ENCODE results near the gene CD68. TPM values are rescaled to one million over a fixed set of nuclear protein-coding genes. Genes with fewer than 3 reads are reported as not detected.
A peak's percentile ranks its signal among the peaks of the same experiment; 100 is the strongest.

The CD68 gene
- total and polyA plus RNA-seq, 8 donors, result 1.8 to 60.0 (median 7.6) TPM

DNA sequence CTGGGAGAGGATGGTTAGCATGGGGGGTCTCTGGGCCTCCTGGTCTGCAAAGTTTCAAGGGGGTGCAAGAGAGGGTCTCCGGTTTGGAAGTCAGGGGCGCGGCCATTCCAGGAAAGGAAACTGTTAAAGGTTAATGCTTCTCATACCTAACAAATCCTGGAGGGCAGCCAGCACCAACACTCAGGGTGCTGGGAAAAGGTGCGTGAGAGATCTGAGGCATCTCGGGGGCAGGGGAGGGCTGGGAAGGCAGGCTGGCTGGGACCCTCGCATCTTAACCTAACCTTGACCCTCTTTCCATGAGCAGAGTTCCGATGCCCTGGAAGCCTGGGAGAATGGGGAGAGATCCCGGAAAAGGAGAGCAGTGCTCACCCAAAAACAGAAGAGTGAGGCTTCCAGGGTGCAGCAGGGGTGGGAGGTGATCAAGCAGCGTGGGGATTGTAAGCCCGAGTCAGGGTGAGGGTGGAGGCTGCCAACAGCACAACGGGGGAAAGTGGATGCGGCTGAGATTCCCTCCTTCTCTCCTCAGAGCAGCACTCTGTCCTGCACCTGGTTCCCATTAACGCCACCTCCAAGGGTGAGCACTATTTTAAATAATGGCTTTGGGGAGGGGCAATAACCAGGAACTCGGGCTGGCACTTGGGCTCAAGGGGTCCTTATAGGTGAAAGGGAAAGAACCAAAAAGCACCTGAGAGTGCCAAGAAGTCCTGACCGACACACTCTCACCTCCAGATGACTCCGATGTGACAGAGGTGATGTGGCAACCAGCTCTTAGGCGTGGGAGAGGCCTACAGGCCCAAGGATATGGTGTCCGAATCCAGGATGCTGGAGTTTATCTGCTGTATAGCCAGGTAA is 19.9 kb upstream of the CD68 start:
- ATAC-seq (no peak), FAIRE-seq (no peak), DNase-seq (peak in 5 of 6 donors; percentile 52 to 75 (median 62))
- 17 to 21% methylated on average over 18 of the region's 18 CpGs for WGBS, 2 donors
- Histone ChIP-seq H3K36me3 (no peaks in the 10 kb centered on the region), H3K27ac (peak overlapping the region; percentile 80 to 94 (median 90)), H3K4me3 (peak overlapping the region; percentile 10 to 97 (median 53)), H3K9me3 (no peaks in the 10 kb centered on the region), H3K27me3 (no peaks in the 10 kb centered on the region), H3K4me1 (peaks cover 25 to 43% (median 30%) of the 10 kb centered on the region in 3 donors)
- TF ChIP-seq, protein P1, sequence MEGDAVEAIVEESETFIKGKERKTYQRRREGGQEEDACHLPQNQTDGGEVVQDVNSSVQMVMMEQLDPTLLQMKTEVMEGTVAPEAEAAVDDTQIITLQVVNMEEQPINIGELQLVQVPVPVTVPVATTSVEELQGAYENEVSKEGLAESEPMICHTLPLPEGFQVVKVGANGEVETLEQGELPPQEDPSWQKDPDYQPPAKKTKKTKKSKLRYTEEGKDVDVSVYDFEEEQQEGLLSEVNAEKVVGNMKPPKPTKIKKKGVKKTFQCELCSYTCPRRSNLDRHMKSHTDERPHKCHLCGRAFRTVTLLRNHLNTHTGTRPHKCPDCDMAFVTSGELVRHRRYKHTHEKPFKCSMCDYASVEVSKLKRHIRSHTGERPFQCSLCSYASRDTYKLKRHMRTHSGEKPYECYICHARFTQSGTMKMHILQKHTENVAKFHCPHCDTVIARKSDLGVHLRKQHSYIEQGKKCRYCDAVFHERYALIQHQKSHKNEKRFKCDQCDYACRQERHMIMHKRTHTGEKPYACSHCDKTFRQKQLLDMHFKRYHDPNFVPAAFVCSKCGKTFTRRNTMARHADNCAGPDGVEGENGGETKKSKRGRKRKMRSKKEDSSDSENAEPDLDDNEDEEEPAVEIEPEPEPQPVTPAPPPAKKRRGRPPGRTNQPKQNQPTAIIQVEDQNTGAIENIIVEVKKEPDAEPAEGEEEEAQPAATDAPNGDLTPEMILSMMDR (IDR thresholded peaks at IDR 0.05), result no peak
- intact Hi-C loops (cut with DNase I), result loop anchor here in 2 of 3 donors (5.0 to 10.0 kb wide), 2 partner anchors 47 to 205 kb away; partner anchors contain the start of genes KCTD11 (in 1 of the 2) and TMEM95 (in 1 of the 2)

DNA sequence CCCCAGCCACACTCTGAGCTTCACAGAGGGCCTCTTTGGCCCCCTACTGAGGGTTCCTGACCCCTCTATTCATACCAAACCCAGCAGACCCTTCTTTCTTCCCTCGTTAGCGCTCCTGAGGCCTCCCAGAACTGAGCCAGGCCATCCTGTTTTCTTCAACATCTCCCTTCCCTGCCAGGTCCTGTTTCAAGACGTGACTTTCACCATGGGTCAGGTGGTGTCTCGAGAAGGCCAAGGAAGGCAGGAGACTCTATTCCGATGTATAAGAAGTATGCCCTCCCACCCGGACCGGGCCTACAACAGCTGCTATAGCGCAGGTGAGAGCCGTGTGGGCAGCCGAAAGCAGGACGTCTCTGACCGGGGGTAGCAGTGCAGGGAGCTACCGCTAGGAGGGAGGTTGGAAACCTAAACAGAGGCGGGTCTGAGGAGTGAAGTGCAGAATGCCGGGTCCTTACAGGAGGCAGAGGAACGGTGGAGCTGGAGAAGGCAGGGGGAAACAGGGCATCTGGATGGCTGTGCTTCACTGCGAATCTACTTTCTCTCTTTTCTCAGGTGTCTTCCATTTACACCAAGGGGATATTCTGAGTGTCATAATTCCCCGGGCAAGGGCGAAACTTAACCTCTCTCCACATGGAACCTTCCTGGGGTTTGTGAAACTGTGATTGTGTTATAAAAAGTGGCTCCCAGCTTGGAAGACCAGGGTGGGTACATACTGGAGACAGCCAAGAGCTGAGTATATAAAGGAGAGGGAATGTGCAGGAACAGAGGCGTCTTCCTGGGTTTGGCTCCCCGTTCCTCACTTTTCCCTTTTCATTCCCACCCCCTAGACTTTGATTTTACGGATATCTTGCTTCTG is 19.0 kb upstream of the CD68 start:
- DNase-seq (peak in 5 of 6 donors; percentile 73 to 86 (median 81)), FAIRE-seq (no peak), ATAC-seq (peak; percentile 54 to 66 (median 58))
- Histone ChIP-seq H3K27ac (peak overlapping the region; percentile 22 to 94 (median 86)), H3K36me3 (peaks cover 0 to 3% (median 2%) of the 10 kb centered on the region in 3 donors), H3K4me1 (peaks cover 25 to 43% (median 30%) of the 10 kb centered on the region in 3 donors), H3K27me3 (no peaks in the 10 kb centered on the region), H3K4me3 (peak overlapping the region in 2 of 4 donors; percentile 80 to 97), H3K9me3 (no peaks in the 10 kb centered on the region)
- TF ChIP-seq, protein P1 (IDR thresholded peaks at IDR 0.05), result peak; percentile 45 to 66 (median 52)
- intact Hi-C loops (cut with DNase I), result loop anchor here in 1 of 3 donors (5.0 kb wide), 1 partner anchor 48 kb away; no protein-coding TSS in a partner anchor
- WGBS, 2 donors, result 16 to 19% methylated on average over 22 of the region's 22 CpGs

DNA sequence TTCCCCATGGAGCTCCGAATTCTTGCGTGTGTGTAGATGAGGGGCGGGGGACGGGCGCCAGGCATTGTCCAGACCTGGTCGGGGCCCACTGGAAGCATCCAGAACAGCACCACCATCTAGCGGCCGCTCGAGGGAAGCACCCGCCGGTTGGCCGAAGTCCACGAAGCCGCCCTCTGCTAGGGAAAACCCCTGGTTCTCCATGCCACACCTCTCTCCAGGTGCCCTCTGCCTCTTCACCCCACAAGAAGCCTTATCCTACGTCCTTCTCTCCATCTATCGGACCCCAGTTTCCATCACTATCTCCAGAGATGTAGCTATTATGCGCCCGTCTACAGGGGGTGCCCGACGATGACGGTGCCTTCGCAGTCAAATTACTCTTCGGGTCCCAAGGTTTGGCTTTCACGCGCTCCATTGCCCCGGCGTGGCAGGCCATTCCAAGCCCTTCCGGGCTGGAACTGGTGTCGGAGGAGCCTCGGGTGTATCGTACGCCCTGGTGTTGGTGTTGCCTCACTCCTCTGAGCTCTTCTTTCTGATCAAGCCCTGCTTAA is 18.3 kb upstream of the CD68 start:
- WGBS, 2 donors, result 0 to 1% methylated on average over 32 of the region's 32 CpGs
- FAIRE-seq, result no peak

More for the DNA sequence above, 18.3 kb upstream of the CD68 start:
- peak overlapping the region; percentile 79 to 94 (median 88) for H3K27ac ChIP-seq
- no peaks in the 10 kb centered on the region for H3K27me3 ChIP-seq
- DNase-seq (peak; percentile 91 to 97 (median 95)), ATAC-seq (peak; percentile 78 to 85 (median 80))
- intact Hi-C loops (cut with DNase I), result loop anchor here in 1 of 3 donors (5.0 kb wide), 1 partner anchor 49 kb away; no protein-coding TSS in a partner anchor
- peaks cover 25 to 43% (median 30%) of the 10 kb centered on the region in 3 donors for H3K4me1 ChIP-seq
- peak overlapping the region; percentile 80 to 97 (median 92) for H3K4me3 ChIP-seq
- peaks cover 0 to 6% (median 4%) of the 10 kb centered on the region in 3 donors for H3K36me3 ChIP-seq
- no peaks in the 10 kb centered on the region for H3K9me3 ChIP-seq
- TF ChIP-seq, protein P1 (IDR thresholded peaks at IDR 0.05), result peak; percentile 62 to 80 (median 64)
